ENCODE results near the gene GPR37L1.
"Not testable (repeated sequence)": the region's sequence is repeated elsewhere in the genome, so short reads cannot be mapped to it uniquely, and the experiment has no call there.

The GPR37L1 gene

GRCh38 chr1:202140833-202141232 is 18.1 kb downstream of the GPR37L1 start:
- H3K36me3 ChIP-seq (ENCODE audit: control insufficient read depth in 2 of 2, insufficient read depth in 1 of 2, low read length in 2 of 2): peaks cover 0 to 35% of the 10 kb centered on the region in 2 experiments; a peak in 2 of 3 replicates
- POLR2A ChIA-PET: no interaction called here
- H3K4me1 ChIP-seq (ENCODE audit: control insufficient read depth, insufficient read depth, low read length): no peaks in the 10 kb centered on the region; the same call in 1 of the 2 replicates
- CTCF ChIA-PET: no interaction called here
- no peaks in the 10 kb centered on the region for H3K9me3 ChIP-seq (ENCODE audit: control insufficient read depth, insufficient read depth, low read depth, low read length)
- TF ChIP-seq ZNF449 (tag by site-specific recombination; IDR thresholded peaks at IDR 0.05) (peak; percentile 24; the same call in 1 of the 2 replicates), ZNF354C (tag by site-specific recombination; IDR thresholded peaks at IDR 0.05; ENCODE audit: borderline replicate concordance, low read depth) (no peak)
- H3K27ac ChIP-seq (ENCODE audit: extremely low read depth, low read depth, low read length): no peak overlapping the region
- H3K4me3 ChIP-seq (ENCODE audit: low read depth, low read length): no peak overlapping the region

GRCh38 chr1:202141468-202141867 is 18.8 kb downstream of the GPR37L1 start:
- H3K4me3 ChIP-seq (ENCODE audit: low read depth, low read length); H3K4me1 ChIP-seq (ENCODE audit: control insufficient read depth, insufficient read depth, low read length); H3K27ac ChIP-seq (ENCODE audit: extremely low read depth, low read depth, low read length); H3K9me3 ChIP-seq (ENCODE audit: control insufficient read depth, insufficient read depth, low read depth, low read length); POLR2A ChIA-PET: not testable (repeated sequence)
- CTCF ChIA-PET: interaction anchor here (2.2 kb wide), 1 partner anchor 142 kb away, joined by 8 read pairs; no protein-coding TSS in a partner anchor
- H3K36me3 ChIP-seq (ENCODE audit: control insufficient read depth in 2 of 2, insufficient read depth in 1 of 2, low read length in 2 of 2): peaks cover 0 to 32% of the 10 kb centered on the region in 2 experiments; a peak in 2 of 3 replicates
- TF ChIP-seq PRDM10 (tag by site-specific recombination; IDR thresholded peaks at IDR 0.05): peak; percentile 52
- TF ChIP-seq ZNF362 (tag by site-specific recombination; IDR thresholded peaks at IDR 0.05): 0 out of 2 replicates have a peak, but pooled peaks have one; percentile 22

GRCh38 chr1:202143011-202143767 is 20.5 kb downstream of the GPR37L1 start:
- ChIA-PET CTCF (interaction anchor here (0.6 to 3.2 kb wide), 8 partner anchors 9 to 276 kb away, joined by 3 to 16 read pairs (median 4); no protein-coding TSS in a partner anchor), POLR2A (interaction anchor here (2.4 kb wide), 1 partner anchor 12 kb away, joined by 8 read pairs; no protein-coding TSS in a partner anchor)
- Histone ChIP-seq H3K36me3 (ENCODE audit: control insufficient read depth in 2 of 2, insufficient read depth in 1 of 2, low read length in 2 of 2) (peaks cover 0 to 21% of the 10 kb centered on the region in 2 experiments; a peak in 1 of 3 replicates), H3K27ac (ENCODE audit: extremely low read depth, low read depth, low read length) (peak overlapping the region; percentile 90), H3K9me3 (ENCODE audit: control insufficient read depth, insufficient read depth, low read depth, low read length) (no peaks in the 10 kb centered on the region), H3K4me3 (ENCODE audit: low read depth, low read length) (peak overlapping the region; percentile 79), H3K4me1 (ENCODE audit: control insufficient read depth, insufficient read depth, low read length) (no peaks in the 10 kb centered on the region; the same call in 1 of the 2 replicates)
- TF ChIP-seq PRDM10 (tag by site-specific recombination; IDR thresholded peaks at IDR 0.05) (peak; percentile 57), ZNF10 (tag by site-specific recombination; IDR thresholded peaks at IDR 0.05) (no peak), ZXDB (tag by site-specific recombination; IDR thresholded peaks at IDR 0.05) (no peak), ZNF600 (tag by site-specific recombination; IDR thresholded peaks at IDR 0.05) (no peak), PRDM1 (tag by site-specific recombination; IDR thresholded peaks at IDR 0.05) (no peak), ZNF155 (tag by site-specific recombination; IDR thresholded peaks at IDR 0.05) (no peak), ZBTB44 (tag by site-specific recombination; IDR thresholded peaks at IDR 0.05) (no peak), ZBTB48 (tag by site-specific recombination; IDR thresholded peaks at IDR 0.05) (0 out of 2 replicates have a peak, but pooled peaks have one; percentile 46), MEIS1 (CRISPR knock-in tag; IDR thresholded peaks at IDR 0.05; ENCODE audit: borderline replicate concordance) (no peak), ZNF404 (tag by site-specific recombination; IDR thresholded peaks at IDR 0.05) (no peak), KLF17 (tag by site-specific recombination; IDR thresholded peaks at IDR 0.05) (peak; percentile 15; the same call in 1 of the 2 replicates), ZNF626 (tag by site-specific recombination; IDR thresholded peaks at IDR 0.05) (no peak)
